SK-N-MC (cell line): ENCODE data around the gene HELZ2.

Experiments
- EZH2 ChIP-seq: fragments of 200-600 bp; sonication (generic); IDR thresholded peaks from one replicate; pipeline ENCODE4 v1.6.1; 2017; ENCODE audit warnings: antibody characterized with exemption
- FOXP2 ChIP-seq: optimal IDR thresholded peaks from 2 replicates; pipeline ENCODE3; 2011; ENCODE audit warnings: mild to moderate bottlenecking, moderate library complexity; ENCODE audit not compliant: insufficient read depth; ENCODE audit errors: extremely low read length, control extremely low read depth
- POLR2AphosphoS5 ChIP-seq: IDR thresholded peaks from 2 replicates; pipeline ENCODE4 v1.6.1; 2012; ENCODE audit warnings: mild to moderate bottlenecking, low read depth, low read length, borderline replicate concordance

DNA sequence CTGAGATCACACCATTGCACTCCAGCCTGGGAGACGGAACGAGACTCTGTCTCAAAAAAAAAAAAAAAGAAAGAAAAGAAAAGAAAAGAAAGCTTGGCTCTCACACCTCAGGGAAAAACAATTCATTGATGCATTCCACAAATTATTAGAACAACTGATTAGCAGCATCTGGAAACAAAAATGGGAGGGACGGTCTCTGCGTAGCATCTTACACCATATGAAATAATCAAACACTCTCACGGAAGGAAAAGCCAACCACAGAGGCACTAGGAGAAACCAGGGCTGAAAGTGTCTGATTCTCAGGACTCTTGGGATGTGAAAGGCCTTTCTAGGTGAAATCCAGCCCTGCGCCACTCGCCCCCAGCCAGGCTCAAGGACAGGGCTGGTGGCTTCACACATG is 2.3 kb upstream of the HELZ2 start:
- TF ChIP-seq POLR2AphosphoS5 = no peak
- no peak for TF ChIP-seq EZH2
- no peak for TF ChIP-seq FOXP2
